T follicular helper cell (primary cell): ENCODE measurements around the gene GLCCI1.
A peak's percentile ranks its signal among the peaks of the same experiment; 100 is the strongest.

Experiments
- DNase-seq: peaks from one replicate; pipeline ENCODE4 v3.0.0-alpha.2; 2020; ENCODE audit warnings: low read depth

Gene GLCCI1

GRCh38 chr7:8130663-8131062 lies 162.1 kb downstream of the GLCCI1 start:
- DNase-seq, result no peak

GRCh38 chr7:8131694-8132605 lies 163.4 kb downstream of the GLCCI1 start:
- peak; percentile 58 for DNase-seq

GRCh38 chr7:8133188-8133848 lies 164.7 kb downstream of the GLCCI1 start:
- no peak for DNase-seq

- DNase-seq, result no peak
Measured at GRCh38 chr7:8134089-8134733, 165.6 kb downstream of the GLCCI1 start.

GRCh38 chr7:8135417-8135816 lies 166.8 kb downstream of the GLCCI1 start:
- DNase-seq, result no peak

- no peak for DNase-seq
Measured at GRCh38 chr7:8136051-8136730, 167.6 kb downstream of the GLCCI1 start.
